Activated CD4-positive, CD25-positive, alpha-beta regulatory T cell treated with anti-CD3 and anti-CD28 coated beads, Interleukin-2, amount 50 U/mL, for 16 hours (primary cell): ENCODE measurements around the gene S1PR1.
A peak's percentile ranks its signal among the peaks of the same experiment; 100 is the strongest.

Source experiments
- DNase-seq: peaks from one replicate; pipeline ENCODE4 v3.0.0-alpha.2; 2020; ENCODE audit warnings: low read depth, low spot score

S1PR1 gene

DNA sequence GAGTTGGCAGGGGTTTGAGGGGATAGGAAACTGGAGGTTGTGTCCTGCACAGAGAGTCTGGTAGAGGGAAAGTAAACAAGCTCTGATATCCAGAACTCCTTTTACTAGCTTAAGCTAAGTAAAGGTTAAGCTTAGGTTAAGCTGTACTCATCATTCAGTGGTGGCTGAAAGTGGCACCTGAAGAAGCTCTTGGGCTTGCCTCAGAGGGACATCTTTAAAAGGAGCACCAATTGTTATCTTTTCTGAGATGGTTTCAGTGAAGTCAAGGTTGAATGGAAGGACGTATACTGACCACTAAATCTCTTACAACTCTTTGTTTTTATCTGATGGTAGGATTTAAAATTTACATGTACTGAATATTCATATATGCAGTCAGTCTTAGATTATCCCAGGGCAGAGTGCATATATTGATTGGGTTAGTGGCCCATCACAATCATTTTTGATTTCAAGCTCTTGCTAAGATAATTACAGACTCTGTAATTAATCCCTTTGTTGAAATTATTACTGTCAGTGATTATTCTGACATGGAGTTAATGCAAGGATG is 43.3 kb downstream of the S1PR1 start:
- no peak for DNase-seq

DNA sequence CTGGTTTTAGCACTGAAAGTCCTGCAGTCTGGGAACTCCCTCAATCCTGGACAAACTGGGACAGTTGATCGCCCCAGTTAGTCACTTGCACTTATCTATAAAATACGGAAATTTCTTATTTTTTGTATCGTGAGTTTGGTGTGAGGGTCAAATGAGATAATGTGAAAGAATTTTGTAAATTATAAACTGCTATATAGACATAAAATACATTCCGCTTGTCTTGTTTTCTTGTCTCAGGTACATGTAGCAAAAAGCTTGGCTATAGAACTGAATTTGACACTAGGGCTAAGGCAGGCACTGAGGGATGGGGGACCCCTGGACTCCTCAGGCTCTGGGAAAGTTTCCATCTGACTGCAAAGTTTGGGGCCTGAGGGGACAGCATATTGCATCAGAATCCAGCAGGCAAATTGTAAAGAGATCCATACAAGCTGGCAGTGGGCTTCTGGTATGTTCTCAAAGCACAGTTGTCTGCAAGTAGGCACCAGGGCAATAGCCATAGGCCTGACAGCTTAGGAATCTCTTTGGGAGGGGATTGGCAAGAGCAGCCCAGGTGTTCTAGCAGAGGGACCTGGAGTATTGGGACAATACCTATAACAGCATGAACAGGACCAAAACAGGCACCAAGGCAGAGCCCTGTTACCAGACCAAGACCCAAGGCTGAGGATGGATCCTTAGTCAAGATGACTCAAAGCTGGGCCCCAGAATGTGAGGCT is 44.3 kb downstream of the S1PR1 start:
- DNase-seq, result no peak

DNA sequence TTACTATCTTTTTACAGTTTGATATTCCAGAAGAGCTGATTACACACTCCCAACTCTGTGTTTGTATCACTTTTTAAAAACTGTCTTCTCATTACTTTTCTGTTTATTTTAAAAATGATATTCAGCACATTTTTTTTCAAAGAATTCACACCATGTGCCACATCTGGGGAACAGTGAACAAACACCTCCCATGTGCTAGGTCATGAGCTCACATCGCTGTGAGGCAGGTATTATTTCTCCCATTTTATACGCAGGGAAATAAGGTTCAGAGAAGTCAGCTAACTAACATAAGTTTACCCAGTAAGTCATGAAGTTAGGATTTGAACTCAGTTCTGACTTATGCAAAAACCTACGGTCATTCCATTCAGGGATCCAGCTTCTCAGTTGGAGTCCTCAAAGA is 44.9 kb downstream of the S1PR1 start:
- DNase-seq, result no peak

DNA sequence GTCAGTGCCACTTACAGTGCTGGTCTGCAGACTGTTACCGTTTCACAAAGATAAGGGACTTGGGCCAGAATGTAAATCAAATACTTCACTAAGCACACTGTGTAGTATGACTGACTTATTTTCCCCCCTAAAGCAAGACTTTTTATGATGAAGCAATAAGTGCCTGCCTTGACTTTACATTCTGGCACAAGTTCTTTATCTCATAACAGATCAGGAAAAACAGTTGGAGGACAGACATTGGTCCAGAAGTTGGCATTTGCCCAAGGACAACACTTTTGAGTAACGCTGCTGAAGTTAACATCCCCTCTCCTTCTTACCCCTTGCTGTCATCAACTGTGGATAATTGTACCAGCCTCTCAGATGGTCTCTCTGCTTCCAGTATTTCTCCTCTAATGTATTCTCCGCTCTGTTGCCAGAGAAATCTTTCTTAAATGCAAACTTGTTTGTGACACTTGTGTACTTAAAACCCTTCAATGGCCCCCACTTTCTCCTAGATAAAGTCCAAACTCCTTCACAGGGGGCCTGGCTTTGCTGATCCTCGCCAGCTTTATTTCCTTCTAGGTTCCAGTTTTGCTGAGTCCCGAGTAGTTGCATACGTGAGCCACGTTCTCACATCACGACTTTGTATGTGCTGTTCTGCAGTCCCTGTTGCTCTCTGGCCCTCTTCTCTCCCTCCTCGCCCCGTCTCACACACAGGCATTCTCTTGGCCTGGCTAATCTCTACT is 45.7 kb downstream of the S1PR1 start:
- DNase-seq, result no peak

DNA sequence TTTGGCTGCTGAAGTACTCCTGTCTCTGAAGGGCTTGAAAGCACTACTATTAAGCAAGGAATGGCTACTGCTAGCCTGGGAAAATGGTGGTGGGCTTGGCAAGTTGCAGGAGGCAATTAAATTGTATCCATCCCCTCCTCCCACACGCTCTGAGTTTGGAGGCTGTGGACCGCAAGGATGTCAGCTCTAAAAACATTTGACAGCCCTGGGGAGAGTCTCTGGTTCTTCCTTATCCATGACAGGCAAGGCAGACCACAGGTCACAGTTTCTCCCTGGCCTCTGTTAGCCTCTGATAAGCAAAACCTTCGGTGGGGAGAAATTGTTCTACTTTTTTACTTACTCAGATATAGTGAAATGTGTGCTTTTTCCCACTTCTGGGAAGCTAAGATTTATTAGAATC is 46.6 kb downstream of the S1PR1 start:
- DNase-seq, result no peak

DNA sequence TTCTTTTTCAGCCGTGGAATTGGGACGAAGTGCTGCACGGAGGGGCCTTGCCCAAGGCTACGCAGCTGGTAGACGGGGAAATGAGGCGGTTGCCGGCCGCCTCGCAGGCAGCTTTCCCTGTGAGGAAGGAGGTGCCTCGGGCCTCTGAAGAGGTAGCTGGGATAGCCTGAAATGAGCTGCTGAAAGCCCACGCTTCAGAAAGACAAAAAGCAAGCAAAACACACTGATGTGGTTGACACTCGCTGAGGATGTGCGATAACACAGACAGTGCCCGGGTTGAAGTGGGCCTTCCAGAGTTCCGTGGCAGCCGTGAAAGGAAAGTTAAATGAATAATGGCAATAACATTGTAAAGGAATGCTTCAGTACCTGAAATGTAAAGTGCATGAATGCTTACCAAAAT is 47.2 kb downstream of the S1PR1 start:
- DNase-seq, result no peak

DNA sequence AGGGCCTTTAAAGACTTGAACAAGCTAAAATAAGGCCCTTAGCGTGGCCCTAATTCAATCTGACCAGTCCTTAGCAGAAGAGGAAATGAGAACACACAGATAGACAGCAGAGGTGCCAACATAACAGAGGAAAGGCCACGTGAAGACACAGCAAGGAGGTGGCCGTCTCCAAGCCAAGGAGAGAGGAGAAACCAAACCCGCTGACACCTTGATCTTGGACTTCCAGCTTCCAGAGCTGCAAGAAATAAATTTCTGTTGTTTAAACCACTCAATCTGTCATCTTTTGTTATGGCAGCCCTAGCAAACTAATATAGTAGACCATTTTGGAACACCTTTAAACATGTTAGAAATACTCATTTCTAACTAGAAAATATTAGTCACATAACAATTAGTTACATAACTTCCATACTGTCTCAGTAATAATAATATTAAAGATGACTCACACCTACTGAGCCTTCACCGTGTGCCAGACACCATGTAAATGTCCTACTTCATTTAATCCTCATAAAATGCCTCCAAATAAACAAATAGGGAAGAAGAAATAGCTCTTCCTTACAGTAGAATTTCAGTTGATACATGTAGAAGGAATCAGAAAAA is 47.9 kb downstream of the S1PR1 start:
- DNase-seq, result no peak

DNA sequence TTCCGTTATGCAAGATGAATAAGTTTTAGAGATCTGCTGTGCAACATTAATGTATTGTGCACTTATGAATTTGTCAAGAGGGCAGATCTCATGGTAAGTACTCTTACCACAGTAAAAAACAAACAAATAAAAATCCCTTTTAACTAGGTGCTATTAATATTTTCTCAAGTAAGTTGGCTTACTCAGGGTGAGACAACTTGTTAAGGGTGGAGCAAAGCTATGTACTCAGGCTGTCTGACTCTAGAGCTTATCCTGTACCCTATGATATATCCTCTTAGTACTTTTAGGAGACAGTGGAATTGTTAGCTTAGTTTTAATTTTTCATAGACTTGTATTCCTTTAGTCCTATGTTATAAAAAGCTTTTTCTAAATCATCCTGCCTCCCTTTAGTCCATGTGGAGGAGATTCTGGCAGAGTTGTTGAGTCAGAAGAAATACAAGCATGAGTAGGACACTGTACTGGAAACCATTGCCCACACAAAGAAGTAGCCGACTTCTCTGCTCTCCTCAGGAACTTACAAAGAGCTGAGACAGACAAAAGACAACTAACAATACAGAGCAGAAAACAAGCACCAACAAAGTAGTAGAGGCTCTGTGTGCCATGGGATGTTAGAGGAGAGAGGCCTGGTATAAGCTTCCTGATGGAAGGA is 49.2 kb downstream of the S1PR1 start:
- DNase-seq, result no peak

DNA sequence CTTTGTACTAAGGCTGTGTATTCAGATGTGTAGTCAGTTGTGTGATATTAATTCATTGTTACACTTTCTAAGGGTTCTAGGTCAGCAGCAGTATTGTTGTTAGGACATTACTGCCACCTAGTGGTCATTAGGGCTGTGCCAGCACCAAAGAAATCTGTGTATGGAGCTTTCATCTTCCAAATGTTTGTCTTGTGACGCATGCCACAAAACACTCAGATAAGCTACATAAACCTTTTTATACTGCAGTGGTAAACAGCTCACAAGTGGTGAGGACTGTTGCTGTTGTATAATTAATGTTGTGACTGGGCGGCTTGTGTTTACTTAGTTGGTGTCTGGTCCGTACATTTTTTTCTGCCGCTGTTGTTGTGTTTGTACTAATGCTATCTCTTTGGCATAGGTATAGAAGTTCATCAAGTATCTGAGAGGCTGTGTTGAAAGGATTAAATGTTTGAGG is 51.7 kb downstream of the S1PR1 start:
- DNase-seq, result peak; percentile 41

DNA sequence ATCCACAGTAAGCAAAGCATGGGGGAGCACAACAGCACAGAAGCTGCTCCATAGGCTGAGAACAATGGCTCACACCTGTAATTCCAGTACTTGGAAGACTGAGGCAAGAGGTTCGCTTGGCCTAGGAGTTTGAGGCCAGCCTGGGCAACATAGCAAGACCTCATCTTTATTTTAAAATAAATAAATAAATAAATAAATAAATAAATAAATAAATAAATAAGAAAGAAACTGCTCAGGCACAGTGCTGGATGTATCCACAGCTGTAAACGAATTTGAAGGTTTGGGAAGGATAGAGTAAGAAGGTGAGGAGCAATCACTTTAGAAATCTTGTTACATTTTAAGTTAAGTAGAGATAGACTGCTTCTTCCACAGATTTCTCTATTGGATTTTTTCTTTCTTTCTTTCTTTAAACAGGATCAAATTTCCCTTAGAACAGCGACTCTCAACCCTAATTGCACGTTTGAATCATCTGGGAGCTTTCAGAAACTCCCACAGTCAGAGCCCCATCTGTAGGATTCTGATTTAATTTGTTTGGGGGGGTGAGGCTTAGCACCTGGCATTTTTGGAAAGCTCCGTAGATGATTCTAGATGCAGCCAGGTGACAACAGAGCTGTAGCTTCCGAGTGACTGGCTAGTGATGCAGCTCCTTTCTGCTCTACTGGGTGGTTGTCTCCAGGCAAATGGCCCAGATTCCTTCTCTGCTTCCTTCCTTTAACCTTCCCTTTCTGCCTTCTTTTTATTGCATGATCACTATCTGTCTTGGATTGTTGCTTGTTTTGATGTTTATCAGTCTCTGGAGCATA is 53.5 kb downstream of the S1PR1 start:
- DNase-seq, result no peak
